ENCODE results near the gene CADPS2. TPM values are rescaled to one million over a fixed set of nuclear protein-coding genes. Genes with fewer than 3 reads are reported as not detected.

Gene CADPS2
- total RNA-seq, 6 experiments from 2014 or later: 7.6 to 14.7 (median 9.4) TPM

DNA sequence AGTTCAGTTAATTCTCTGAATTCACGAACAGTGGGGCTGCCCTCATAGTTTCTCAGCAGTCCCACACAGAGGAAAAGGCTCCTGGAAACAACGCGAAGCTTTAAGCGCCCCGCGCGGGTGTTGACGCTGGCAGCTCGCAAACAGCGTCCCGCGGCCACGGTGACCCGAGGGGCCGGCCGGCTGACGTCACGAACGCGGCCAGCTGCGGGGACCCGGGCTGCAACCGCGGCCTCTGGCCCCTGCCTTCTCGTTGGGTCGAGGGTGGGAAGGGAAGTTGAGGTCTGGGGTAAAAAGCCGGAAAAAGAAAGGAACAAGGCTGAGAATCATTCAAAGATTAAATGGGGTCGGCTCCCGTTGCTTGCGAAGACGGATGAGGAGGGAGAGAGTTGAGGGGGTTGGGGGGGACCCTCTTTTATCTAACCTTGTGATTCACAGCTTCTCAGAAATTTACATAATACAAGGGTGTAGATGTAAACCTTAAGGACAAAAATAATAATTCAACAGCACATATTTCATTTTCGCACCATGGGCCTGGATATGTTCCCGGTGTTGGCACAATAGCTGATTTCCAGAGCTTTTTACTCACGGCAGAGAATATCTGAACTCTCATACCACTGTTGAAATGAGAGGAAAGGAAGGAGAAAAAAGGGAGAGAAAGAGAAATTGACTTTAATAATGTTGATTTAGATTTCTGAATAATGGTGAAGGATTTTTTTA is 574.4 kb downstream of the CADPS2 start:
- DNase-seq (no peak), ATAC-seq (no peak)
- TF ChIP-seq, protein P1, sequence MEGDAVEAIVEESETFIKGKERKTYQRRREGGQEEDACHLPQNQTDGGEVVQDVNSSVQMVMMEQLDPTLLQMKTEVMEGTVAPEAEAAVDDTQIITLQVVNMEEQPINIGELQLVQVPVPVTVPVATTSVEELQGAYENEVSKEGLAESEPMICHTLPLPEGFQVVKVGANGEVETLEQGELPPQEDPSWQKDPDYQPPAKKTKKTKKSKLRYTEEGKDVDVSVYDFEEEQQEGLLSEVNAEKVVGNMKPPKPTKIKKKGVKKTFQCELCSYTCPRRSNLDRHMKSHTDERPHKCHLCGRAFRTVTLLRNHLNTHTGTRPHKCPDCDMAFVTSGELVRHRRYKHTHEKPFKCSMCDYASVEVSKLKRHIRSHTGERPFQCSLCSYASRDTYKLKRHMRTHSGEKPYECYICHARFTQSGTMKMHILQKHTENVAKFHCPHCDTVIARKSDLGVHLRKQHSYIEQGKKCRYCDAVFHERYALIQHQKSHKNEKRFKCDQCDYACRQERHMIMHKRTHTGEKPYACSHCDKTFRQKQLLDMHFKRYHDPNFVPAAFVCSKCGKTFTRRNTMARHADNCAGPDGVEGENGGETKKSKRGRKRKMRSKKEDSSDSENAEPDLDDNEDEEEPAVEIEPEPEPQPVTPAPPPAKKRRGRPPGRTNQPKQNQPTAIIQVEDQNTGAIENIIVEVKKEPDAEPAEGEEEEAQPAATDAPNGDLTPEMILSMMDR (IDR thresholded peaks at IDR 0.05): no peak
- TF ChIP-seq POLR2A (IDR thresholded peaks at IDR 0.05): no peak
- Histone ChIP-seq H3K4me3 (no peak overlapping the region), H3K36me3 (no peaks in the 10 kb centered on the region), H3K27ac (no peak overlapping the region), H3K27me3 (peaks cover 5 to 72% of the 10 kb centered on the region in 2 donors), H3K4me1 (peaks cover 0 to 15% (median 4%) of the 10 kb centered on the region in 4 donors), H3K9me3 (no peaks in the 10 kb centered on the region)
- intact Hi-C loops (cut with DNase I): no loop called here
- 8% methylated on average over 31 of the region's 34 CpGs for WGBS (ENCODE audit: insufficient coverage, low coverage, low lambda C conversion rate, missing lambda C conversion rate)

DNA sequence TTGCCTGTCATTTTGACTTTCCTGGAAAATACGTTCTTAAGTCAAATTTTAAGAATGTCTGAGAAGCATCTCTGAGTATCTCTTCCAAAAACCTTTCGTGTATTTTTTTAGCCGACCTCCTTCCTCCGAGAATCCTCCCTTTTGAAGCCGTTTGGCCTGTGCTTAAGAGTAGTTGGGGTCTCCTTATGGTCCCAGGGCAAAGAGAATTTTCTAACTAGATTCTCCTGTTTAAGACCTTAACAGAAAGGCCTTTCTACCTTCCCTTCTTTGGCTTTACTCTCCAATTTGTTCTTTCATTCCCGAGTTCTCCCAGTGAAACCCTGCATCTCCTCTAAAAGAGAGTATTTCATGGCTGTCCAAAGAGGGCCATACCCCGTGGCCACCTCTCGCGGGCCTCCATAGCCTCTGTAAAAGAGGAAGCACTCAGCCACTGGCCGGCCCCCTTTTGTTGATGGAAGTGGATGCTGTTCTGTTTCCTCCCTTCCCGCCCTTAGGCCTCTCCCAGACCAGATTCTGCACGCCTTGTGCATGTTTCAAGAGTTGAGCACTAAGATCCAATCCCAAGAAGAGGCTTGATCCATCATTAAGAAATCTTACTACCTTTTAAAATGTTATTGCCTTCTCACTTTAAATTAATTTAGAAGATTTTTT is 575.1 kb downstream of the CADPS2 start:
- Histone ChIP-seq H3K4me3 (no peak overlapping the region), H3K27ac (no peak overlapping the region), H3K36me3 (no peaks in the 10 kb centered on the region), H3K4me1 (peaks cover 0 to 11% (median under 1%) of the 10 kb centered on the region in 4 donors), H3K9me3 (no peaks in the 10 kb centered on the region), H3K27me3 (peaks cover 12 to 75% of the 10 kb centered on the region in 2 donors)
- ATAC-seq (no peak), DNase-seq (no peak)
- WGBS (ENCODE audit: insufficient coverage, low coverage, low lambda C conversion rate, missing lambda C conversion rate): 19% methylated on average over 12 of the region's 12 CpGs
- intact Hi-C loops (cut with DNase I): no loop called here
- TF ChIP-seq, protein P1 (IDR thresholded peaks at IDR 0.05): no peak
- TF ChIP-seq POLR2A (IDR thresholded peaks at IDR 0.05): no peak

DNA sequence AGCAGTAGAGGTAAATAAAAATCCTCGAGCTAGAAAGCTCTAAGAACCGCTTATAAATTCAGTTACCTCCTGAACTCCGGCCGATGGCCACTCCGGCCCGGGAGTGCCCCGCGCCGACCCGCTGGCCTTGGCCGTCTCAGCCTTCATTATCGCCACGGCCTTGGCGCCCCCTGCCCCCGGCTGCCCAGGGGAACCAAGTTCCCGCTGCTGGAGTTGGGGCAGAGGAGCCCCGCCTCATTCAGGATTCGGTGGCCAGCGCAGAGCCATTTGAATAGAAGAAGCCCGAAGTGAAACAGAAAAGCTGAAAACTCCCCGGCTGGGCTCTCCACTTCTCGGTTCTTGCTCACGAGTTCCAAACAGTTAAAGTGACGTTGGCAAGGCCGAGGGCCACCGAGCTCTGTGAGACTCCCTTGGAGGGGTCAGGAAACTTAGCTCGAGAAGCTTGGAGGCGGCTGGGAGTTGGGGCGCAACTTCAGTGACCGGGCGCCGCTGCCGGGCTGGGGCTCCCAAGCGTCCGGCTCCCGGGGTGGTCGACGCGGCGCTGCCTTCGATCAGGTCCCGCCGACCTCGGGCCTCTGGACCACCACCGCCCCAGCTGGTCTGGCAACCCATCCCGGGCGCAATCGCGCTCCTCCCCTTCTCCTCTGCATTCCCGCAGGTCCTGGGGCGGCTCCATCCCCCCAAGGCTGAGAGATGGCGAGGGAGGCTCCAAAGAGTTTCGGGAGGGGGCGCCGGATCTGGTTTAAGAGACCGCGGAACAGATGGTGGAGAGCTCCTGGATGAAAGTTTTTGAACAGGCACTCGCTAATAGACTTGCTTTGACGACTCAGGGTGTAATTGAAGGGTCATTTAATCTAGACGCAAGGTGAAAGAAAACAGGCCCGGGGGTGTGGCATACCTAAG is 575.9 kb downstream of the CADPS2 start:
- ATAC-seq: peak; percentile 38 to 66 (median 50)
- Histone ChIP-seq H3K4me1 (peaks cover 0 to 18% (median 3%) of the 10 kb centered on the region in 4 donors), H3K36me3 (no peaks in the 10 kb centered on the region), H3K27me3 (peaks cover 12 to 80% of the 10 kb centered on the region in 2 donors), H3K4me3 (peak overlapping the region; percentile 25 to 30 (median 29)), H3K27ac (no peak overlapping the region), H3K9me3 (no peaks in the 10 kb centered on the region)
- DNase-seq: peak in 1 of 3 donors; percentile 20
- TF ChIP-seq POLR2A (IDR thresholded peaks at IDR 0.05): no peak
- TF ChIP-seq, protein P1 (IDR thresholded peaks at IDR 0.05): no peak
- intact Hi-C loops (cut with DNase I): no loop called here
- 4% methylated on average over 44 of the region's 61 CpGs for WGBS (ENCODE audit: insufficient coverage, low coverage, low lambda C conversion rate, missing lambda C conversion rate)

DNA sequence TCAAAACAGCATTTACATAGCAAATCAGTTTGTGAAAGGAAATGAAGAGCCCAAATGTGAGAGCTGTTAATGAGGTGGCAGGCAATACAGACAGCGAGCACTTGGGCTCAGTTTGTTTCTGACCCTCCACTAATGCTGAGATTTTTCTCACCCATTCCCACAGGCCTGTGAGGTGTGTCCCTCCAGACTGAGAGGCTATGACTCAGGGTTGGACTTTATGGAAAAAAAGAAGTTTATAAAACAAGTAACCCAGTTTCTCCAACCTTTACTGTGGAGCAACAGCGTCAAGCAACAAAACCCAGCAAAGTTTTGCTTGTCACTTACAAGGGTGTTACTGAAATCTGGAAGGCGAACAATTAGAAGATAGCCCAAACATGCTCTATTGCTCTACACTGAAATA is 576.8 kb downstream of the CADPS2 start:
- intact Hi-C loops (cut with DNase I): no loop called here
- Histone ChIP-seq H3K9me3 (no peaks in the 10 kb centered on the region), H3K4me1 (peaks cover 0 to 23% (median 6%) of the 10 kb centered on the region in 4 donors), H3K4me3 (no peak overlapping the region), H3K36me3 (no peaks in the 10 kb centered on the region), H3K27ac (no peak overlapping the region), H3K27me3 (peaks cover 12 to 81% of the 10 kb centered on the region in 2 donors)
- DNase-seq (no peak), ATAC-seq (no peak)
- 19% methylated on average over 3 of the region's 3 CpGs for WGBS (ENCODE audit: insufficient coverage, low coverage, low lambda C conversion rate, missing lambda C conversion rate)
- TF ChIP-seq, protein P1 (IDR thresholded peaks at IDR 0.05): no peak
- TF ChIP-seq POLR2A (IDR thresholded peaks at IDR 0.05): no peak

Measured in right lobe of liver (tissue), 6 donors.